Astrocyte of the spinal cord (primary cell): Measurements from ENCODE around the gene DCLK1.

ENCODE experiments used
- DNase-seq: peaks from one replicate; pipeline ENCODE4 v3.0.0; 2011; ENCODE audit warnings: low read depth, low spot score
- H3K4me3 ChIP-seq: 2 replicates; pipeline ENCODE4 v1.5.1; 2011; ENCODE audit warnings: low read depth, mild to moderate bottlenecking, low read length, moderate library complexity
- in situ Hi-C: cut with HindIII; loops from 2 replicates; pipeline ENCODE4 v1.10.0; 2017; ENCODE audit warnings: low sequenced_read_pairs
- TF ChIP-seq, protein P1 (sequence below): IDR thresholded peaks from 2 replicates; pipeline ENCODE4 v1.5.1; 2012; ENCODE audit warnings: low read depth, mild to moderate bottlenecking, low read length, inconsistent platforms

DCLK1 gene

DNA sequence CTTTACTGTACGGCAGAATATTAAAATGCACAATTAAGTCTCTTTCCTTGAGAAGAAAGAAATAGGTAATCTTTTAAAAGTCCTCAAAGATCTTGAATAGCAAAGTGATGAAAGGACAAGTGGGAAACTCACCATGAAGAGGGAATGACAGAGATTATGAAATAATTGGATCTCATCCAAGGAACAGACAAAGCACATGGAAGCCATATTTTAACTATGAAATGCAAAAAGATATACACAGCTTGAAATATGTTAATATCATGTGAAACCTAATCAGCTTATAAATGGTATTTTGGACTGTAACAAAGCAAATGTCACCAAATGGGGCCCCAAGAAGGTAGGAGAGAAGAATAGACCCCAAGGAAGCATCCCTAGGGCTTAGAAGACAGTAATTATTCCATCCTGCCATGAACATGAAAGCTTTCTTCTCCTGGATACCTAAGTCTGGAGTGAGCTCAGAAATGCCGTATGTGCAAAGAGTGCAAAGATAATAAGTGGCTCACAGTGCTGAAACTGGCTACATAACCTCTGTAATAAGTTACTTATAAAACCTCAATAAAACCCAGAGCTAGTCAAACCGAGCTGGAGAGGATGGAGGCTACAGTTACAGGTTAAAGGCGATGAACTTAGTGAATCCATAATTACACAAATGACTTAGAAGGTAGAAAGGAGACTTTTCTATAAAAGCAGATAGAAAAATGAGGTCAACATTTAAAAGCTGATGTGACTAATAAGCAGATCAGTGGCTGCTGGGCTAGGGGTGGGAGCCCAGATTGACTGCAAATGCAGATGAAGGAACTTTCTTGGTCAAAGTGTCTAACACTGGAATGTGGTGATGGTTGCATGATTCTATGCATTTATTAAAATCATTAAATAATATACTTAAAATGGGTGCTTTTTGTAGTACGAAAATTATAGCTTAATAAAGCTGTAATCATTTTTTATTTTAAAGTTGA is 34.4 kb downstream of the DCLK1 start:
- TF ChIP-seq, protein P1, sequence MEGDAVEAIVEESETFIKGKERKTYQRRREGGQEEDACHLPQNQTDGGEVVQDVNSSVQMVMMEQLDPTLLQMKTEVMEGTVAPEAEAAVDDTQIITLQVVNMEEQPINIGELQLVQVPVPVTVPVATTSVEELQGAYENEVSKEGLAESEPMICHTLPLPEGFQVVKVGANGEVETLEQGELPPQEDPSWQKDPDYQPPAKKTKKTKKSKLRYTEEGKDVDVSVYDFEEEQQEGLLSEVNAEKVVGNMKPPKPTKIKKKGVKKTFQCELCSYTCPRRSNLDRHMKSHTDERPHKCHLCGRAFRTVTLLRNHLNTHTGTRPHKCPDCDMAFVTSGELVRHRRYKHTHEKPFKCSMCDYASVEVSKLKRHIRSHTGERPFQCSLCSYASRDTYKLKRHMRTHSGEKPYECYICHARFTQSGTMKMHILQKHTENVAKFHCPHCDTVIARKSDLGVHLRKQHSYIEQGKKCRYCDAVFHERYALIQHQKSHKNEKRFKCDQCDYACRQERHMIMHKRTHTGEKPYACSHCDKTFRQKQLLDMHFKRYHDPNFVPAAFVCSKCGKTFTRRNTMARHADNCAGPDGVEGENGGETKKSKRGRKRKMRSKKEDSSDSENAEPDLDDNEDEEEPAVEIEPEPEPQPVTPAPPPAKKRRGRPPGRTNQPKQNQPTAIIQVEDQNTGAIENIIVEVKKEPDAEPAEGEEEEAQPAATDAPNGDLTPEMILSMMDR, result no peak
- no peak for DNase-seq
- H3K4me3 ChIP-seq, result no peak overlapping the region
- in situ Hi-C loops, result no loop called here

DNA sequence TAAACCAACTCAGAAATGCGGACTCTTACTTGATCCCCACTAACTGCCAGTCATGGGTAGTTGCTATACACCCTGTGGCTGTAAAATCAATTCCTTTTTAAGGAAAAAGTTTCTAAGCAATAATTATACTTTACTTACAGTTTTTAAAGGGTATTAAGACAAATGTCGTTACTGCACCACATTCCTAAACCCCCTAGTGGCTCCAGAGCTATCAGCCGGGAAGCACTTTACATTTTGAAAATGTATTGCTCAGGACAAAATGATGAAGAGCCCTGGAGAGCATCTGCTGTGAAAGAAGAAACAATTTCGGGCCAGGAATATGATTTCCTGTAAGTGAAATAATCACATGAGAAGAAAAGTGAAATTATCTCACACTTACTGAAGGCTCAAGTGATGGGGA is 36.7 kb downstream of the DCLK1 start:
- in situ Hi-C loops, result no loop called here
- TF ChIP-seq, protein P1, result no peak
- H3K4me3 ChIP-seq, result no peak overlapping the region
- no peak for DNase-seq

- DNase-seq, result peak; percentile 28
- in situ Hi-C loops, result no loop called here
- TF ChIP-seq, protein P1, result no peak
- H3K4me3 ChIP-seq, result no peak overlapping the region
These were observed 40.6 kb downstream of the DCLK1 start for GRCh38 chr13:36090592-36090991.

DNA sequence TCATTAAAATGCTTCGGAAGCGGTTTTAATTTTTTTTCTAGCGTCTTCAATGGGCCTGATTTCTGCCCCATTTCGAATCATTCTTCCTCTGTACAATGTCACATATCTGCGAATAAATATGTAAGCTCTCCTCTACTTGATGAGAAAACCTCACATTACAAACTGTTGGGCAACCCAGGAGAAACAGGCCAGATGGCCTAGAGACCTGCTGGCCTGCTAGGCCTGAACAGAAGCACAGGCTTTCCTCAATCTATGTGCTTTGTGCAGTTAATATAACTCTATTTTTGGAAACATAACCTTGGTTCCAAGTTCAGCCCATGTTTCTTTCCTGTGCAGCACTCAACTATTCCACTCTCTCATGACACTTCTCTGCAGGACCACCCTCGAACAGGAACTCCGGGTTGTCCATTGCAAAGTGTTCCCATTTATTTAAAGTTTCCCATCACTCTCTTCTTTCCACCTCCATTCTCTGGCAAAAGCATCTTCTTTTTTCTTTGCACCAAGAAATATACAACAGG is 42.0 kb downstream of the DCLK1 start:
- TF ChIP-seq, protein P1, result no peak
- in situ Hi-C loops, result no loop called here
- H3K4me3 ChIP-seq, result no peak overlapping the region
- no peak for DNase-seq

DNA sequence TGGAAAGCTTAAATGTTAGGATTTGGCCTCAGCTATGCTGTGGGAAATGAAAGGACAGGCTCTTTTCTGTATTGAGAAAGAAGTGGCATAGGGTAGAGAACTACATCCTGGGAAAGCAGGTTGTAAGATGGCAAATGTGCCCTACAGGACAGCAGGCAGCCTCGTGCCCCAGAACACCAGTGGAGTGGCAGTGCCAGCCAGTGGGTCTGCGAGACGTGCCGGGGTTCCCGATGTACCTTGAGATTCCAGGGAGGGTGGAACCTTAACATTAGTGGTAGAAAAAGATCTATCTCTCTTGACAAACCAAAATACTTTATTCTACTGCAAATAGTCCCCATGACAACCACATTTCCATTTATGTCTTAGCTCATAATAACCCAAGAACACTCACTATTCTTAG is 42.7 kb downstream of the DCLK1 start:
- no peak overlapping the region for H3K4me3 ChIP-seq
- no peak for DNase-seq
- in situ Hi-C loops, result no loop called here
- TF ChIP-seq, protein P1, result no peak

- no peak overlapping the region for H3K4me3 ChIP-seq
- in situ Hi-C loops, result no loop called here
- TF ChIP-seq, protein P1, result no peak
- peak; percentile 14 for DNase-seq
These were observed 43.2 kb downstream of the DCLK1 start for GRCh38 chr13:36088001-36088400.
